KOPT-K1 (cell line): ENCODE measurements around the gene UBD.

Source experiments
- H3K27ac ChIP-seq: fragments of 200-600 bp; sonication (generic); 2 replicates; pipeline ENCODE4 v1.5.1; 2016; ENCODE audit warnings: antibody characterized with exemption, mild to moderate bottlenecking, low read depth, low read length; ENCODE audit not compliant: poor library complexity, severe bottlenecking
- H3K36me3 ChIP-seq: fragments of 200-600 bp; sonication (generic); 2 replicates; pipeline ENCODE4 v1.5.1; 2017; ENCODE audit warnings: antibody characterized with exemption, mild to moderate bottlenecking, low read length, moderate library complexity; ENCODE audit not compliant: insufficient read depth
- H3K9me3 ChIP-seq: fragments of 200-600 bp; sonication (generic); 2 replicates; pipeline ENCODE4 v1.5.1; 2017; ENCODE audit warnings: antibody characterized with exemption, low read length, mild to moderate bottlenecking; ENCODE audit not compliant: insufficient read depth, poor library complexity, severe bottlenecking

The UBD gene

GRCh38 chr6:29576056-29576455 is 16.5 kb upstream of the UBD start:
- H3K36me3 ChIP-seq = no peaks in the 10 kb centered on the region
- H3K27ac ChIP-seq = no peak overlapping the region
- no peaks in the 10 kb centered on the region for H3K9me3 ChIP-seq

DNA sequence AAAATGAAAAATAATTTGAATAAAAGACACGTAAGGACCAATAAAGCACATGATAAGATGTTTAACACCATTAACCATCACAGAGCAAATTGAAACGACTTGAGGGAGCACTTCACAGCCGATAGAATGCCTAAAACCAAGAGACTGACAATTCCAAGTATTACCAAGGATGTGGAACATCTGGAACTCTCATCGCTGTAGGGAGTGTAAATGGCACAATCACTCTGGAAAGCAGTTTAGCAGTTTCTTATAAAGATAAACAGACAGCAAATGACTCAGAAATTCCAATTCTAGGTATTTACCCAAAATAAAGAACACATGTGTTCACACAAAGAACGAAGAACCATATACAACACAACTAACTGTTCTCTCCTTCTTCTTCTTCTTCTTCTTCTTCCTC is 8.5 kb upstream of the UBD start:
- no peaks in the 10 kb centered on the region for H3K36me3 ChIP-seq
- H3K27ac ChIP-seq = no peak overlapping the region
- no peaks in the 10 kb centered on the region for H3K9me3 ChIP-seq

GRCh38 chr6:29567541-29567940 is 8.0 kb upstream of the UBD start:
- H3K9me3 ChIP-seq = no peaks in the 10 kb centered on the region
- H3K36me3 ChIP-seq = no peaks in the 10 kb centered on the region
- no peak overlapping the region for H3K27ac ChIP-seq

- Histone ChIP-seq H3K9me3 (no peaks in the 10 kb centered on the region), H3K27ac (no peak overlapping the region), H3K36me3 (no peaks in the 10 kb centered on the region)
Measured at GRCh38 chr6:29566856-29567255, 7.3 kb upstream of the UBD start.

DNA sequence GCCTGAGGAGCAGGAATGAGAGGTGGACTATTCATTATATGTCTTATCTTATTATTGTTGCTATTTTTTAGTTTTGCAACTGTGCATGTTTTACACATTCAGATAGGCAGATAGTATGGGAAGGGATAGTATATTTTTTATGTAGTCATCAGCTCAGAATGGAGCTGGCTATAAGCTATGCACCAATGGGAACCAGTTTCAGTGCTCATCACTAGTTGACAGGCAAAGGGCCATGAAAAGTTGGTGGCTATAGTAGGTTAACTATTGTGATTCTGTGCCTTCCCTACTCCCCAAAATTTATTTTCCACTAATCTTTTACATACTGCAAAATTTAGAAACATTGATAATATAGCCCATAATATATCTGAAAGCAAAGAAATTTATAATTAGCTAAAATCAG is 5.3 kb upstream of the UBD start:
- no peak overlapping the region for H3K27ac ChIP-seq
- no peaks in the 10 kb centered on the region for H3K36me3 ChIP-seq
- no peaks in the 10 kb centered on the region for H3K9me3 ChIP-seq

- Histone ChIP-seq H3K36me3 (no peaks in the 10 kb centered on the region), H3K9me3 (no peaks in the 10 kb centered on the region), H3K27ac (no peak overlapping the region)
Measured at GRCh38 chr6:29563435-29563965, 4.0 kb upstream of the UBD start.

DNA sequence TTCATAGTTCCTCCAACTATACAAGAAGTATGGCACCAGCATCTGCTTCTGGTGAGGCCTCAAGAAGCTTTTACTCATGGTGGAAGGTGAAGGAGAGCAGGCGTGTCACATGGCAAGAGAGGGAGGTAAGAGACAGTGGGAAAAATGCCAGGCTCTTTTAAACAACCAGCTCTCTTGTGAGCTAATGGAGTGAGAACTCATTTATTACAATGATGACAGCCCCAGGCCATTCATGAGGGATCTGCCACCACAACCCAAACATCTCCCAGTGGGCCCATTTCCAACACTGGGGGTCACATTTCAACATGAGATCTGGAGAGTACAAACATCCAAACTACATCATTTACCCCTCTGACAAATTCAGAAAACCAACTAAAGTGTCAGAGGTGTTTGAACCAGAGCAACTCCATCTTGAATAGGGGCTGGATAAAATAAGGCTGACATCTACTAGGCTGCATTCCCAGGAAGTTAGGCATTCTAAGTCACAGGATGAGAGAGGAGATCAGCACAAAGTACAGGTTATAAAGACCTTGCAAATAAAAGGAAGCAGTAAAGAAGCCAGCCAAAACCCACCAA is 2.2 kb upstream of the UBD start:
- no peak overlapping the region for H3K27ac ChIP-seq
- H3K36me3 ChIP-seq = no peaks in the 10 kb centered on the region
- H3K9me3 ChIP-seq = no peaks in the 10 kb centered on the region

DNA sequence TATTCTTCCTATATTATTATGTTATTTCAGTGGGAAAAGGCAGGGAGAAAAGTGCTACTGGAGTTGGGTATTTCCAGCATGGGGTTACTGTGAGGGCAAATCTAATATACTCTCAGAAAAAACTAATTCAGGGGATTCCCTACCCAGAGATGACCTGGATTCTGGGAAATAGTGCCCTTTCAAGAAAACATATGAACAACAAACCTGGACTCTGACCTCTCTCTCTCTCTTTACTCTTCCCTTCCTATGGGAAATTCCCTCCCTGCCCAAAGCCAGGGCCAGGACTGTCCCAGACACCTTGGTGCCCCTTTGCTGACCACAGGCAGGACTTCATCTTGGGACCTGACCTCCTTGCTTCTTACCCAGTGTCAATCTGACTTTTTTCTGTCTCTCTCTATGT is 1.6 kb upstream of the UBD start:
- H3K36me3 ChIP-seq = no peaks in the 10 kb centered on the region
- no peaks in the 10 kb centered on the region for H3K9me3 ChIP-seq
- no peak overlapping the region for H3K27ac ChIP-seq

GRCh38 chr6:29558439-29559079 is 973 bp downstream of the UBD start:
- peaks cover 6% of the 10 kb centered on the region for H3K9me3 ChIP-seq
- no peak overlapping the region for H3K27ac ChIP-seq
- no peaks in the 10 kb centered on the region for H3K36me3 ChIP-seq

GRCh38 chr6:29557320-29557719 is 2.2 kb downstream of the UBD start:
- Histone ChIP-seq H3K27ac (no peak overlapping the region), H3K9me3 (peaks cover 7% of the 10 kb centered on the region), H3K36me3 (no peaks in the 10 kb centered on the region)

DNA sequence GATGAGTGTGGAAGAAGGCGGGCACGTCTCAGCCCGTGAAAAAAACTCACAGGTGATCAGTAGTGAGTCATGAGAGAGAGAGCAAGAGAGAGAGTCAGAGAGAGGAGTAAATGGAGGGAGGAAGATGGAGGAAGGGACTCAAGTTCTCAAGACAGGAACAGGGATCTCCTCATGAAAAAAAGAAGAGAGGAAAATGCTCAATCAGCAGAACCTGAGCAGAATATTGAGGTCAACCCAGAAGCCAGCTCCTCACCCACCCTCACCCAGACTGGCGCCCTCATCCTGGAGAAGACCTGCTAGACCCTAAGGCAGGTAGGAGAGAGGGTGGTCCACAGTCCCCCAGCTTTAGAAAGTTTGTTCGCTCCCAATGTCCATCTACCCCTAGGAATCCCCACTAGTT is 4.8 kb downstream of the UBD start:
- Histone ChIP-seq H3K27ac (no peak overlapping the region), H3K9me3 (peaks cover 7% of the 10 kb centered on the region), H3K36me3 (no peaks in the 10 kb centered on the region)

- Histone ChIP-seq H3K9me3 (peaks cover 7% of the 10 kb centered on the region), H3K27ac (no peak overlapping the region), H3K36me3 (no peaks in the 10 kb centered on the region)
Measured at GRCh38 chr6:29553268-29554057, 6.1 kb downstream of the UBD start.

- no peak overlapping the region for H3K27ac ChIP-seq
- peaks cover 7% of the 10 kb centered on the region for H3K9me3 ChIP-seq
- H3K36me3 ChIP-seq = no peaks in the 10 kb centered on the region
Measured at GRCh38 chr6:29552512-29553051, 7.0 kb downstream of the UBD start.

DNA sequence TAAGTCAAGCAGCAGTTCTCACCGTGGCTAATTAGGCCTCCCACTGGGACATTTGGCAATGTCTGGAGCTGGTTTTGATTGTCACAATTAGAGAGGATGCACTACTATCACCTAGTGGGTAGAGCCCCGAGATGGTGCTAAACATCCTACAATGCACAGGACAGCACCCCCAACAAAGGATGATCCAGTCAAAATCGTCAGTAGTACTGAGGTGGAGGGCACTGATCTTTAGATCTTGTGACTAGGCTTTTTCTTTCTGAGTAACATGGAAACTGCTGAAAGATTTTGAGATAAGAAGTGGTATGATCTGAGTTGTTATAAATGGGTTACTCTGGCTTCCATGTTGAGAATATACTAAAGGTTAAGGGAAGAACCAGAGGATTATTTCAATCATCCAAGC is 12.0 kb downstream of the UBD start:
- Histone ChIP-seq H3K36me3 (no peaks in the 10 kb centered on the region), H3K27ac (no peak overlapping the region), H3K9me3 (no peaks in the 10 kb centered on the region)

GRCh38 chr6:29537714-29538403 is 21.7 kb downstream of the UBD start:
- Histone ChIP-seq H3K36me3 (no peaks in the 10 kb centered on the region), H3K27ac (no peak overlapping the region), H3K9me3 (no peaks in the 10 kb centered on the region)
